ENCODE data around the gene CDK14. TPM values are rescaled to one million over a fixed set of nuclear protein-coding genes. Genes with fewer than 3 reads are reported as not detected.
"Not testable (repeated sequence)": the region's sequence is repeated elsewhere in the genome, so short reads cannot be mapped to it uniquely, and the experiment has no call there.

CDK14 gene
- polyA plus RNA-seq, 1 donor from 2014 or later = 25.1 TPM

DNA sequence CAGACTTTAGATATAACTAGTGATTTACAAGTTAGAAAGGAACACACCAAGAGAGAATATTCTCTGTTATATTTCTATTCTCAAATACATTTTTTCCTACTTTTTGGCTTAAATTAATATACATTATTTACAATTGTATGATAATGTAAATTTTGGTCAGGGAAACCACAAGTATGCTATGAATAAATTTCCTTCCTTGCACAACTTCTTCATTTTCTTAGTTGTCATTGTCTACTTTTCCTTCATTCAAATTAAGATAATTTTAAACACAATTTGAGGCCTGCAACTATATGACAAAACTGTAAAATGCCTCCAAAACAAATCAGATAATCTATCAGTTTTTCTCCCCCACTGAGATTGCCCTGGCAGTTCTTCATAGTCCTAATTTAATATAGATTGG is 131.3 kb downstream of the CDK14 start:
- H3K9ac ChIP-seq (ENCODE audit: low read length) = no peak overlapping the region
- no peak overlapping the region for H2AFZ ChIP-seq (ENCODE audit: low read depth, low read length)
- H3K36me3 ChIP-seq (ENCODE audit: insufficient read depth, low read length) = no peaks in the 10 kb centered on the region
- H3K27ac ChIP-seq (ENCODE audit: low read length) = no peak overlapping the region
- H3K79me2 ChIP-seq (replicated peaks; ENCODE audit: insufficient read depth, low read length) = no peaks in the 10 kb centered on the region
- no peaks in the 10 kb centered on the region for H4K20me1 ChIP-seq (ENCODE audit: insufficient read depth)
- no peak overlapping the region for H3K4me2 ChIP-seq (ENCODE audit: low read length)
- no peaks in the 10 kb centered on the region for H3K27me3 ChIP-seq (ENCODE audit: insufficient read depth, low read depth, low read length)
- H3K9me2 ChIP-seq (ENCODE audit: insufficient read depth, low read length) = no peaks in the 10 kb centered on the region
- no peaks in the 10 kb centered on the region for H3F3A ChIP-seq (ENCODE audit: insufficient read depth, low read length, poor library complexity, severe bottlenecking)
- no peak overlapping the region for H3K4me3 ChIP-seq (ENCODE audit: low read length)
- TF ChIP-seq EP300 (conservative IDR thresholded peaks at IDR 0.05; ENCODE audit: poor library complexity, severe bottlenecking) (no peak), POLR2AphosphoS5 (IDR thresholded peaks at IDR 0.05) (no peak), RAD21 (conservative IDR thresholded peaks at IDR 0.05) (no peak), REST (IDR thresholded peaks at IDR 0.05; ENCODE audit: borderline replicate concordance) (no peak), MXI1 (conservative IDR thresholded peaks at IDR 0.05; ENCODE audit: poor library complexity, severe bottlenecking) (no peak), SMC3 (conservative IDR thresholded peaks at IDR 0.05; ENCODE audit: poor library complexity) (no peak), EZH2 (IDR thresholded peaks at IDR 0.05; ENCODE audit: borderline replicate concordance, insufficient read depth, low read length, poor library complexity, severe bottlenecking) (no peak), TAF1 (IDR thresholded peaks at IDR 0.05; ENCODE audit: low read depth) (no peak)
- TF ChIP-seq, protein P1, sequence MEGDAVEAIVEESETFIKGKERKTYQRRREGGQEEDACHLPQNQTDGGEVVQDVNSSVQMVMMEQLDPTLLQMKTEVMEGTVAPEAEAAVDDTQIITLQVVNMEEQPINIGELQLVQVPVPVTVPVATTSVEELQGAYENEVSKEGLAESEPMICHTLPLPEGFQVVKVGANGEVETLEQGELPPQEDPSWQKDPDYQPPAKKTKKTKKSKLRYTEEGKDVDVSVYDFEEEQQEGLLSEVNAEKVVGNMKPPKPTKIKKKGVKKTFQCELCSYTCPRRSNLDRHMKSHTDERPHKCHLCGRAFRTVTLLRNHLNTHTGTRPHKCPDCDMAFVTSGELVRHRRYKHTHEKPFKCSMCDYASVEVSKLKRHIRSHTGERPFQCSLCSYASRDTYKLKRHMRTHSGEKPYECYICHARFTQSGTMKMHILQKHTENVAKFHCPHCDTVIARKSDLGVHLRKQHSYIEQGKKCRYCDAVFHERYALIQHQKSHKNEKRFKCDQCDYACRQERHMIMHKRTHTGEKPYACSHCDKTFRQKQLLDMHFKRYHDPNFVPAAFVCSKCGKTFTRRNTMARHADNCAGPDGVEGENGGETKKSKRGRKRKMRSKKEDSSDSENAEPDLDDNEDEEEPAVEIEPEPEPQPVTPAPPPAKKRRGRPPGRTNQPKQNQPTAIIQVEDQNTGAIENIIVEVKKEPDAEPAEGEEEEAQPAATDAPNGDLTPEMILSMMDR (IDR thresholded peaks at IDR 0.05; ENCODE audit: poor library complexity, severe bottlenecking) = no peak
- no peaks in the 10 kb centered on the region for H3K9me3 ChIP-seq (ENCODE audit: low read length)

- Histone ChIP-seq H3K27me3 (ENCODE audit: insufficient read depth, low read depth, low read length) (no peaks in the 10 kb centered on the region), H3K4me2 (ENCODE audit: low read length) (no peak overlapping the region), H4K20me1 (ENCODE audit: insufficient read depth) (no peaks in the 10 kb centered on the region), H3K9me2 (ENCODE audit: insufficient read depth, low read length) (no peaks in the 10 kb centered on the region), H3K79me2 (replicated peaks; ENCODE audit: insufficient read depth, low read length) (no peaks in the 10 kb centered on the region), H3K9ac (ENCODE audit: low read length) (no peak overlapping the region), H3K9me3 (ENCODE audit: low read length) (no peaks in the 10 kb centered on the region), H3K4me3 (ENCODE audit: low read length) (no peak overlapping the region), H3K36me3 (ENCODE audit: insufficient read depth, low read length) (no peaks in the 10 kb centered on the region), H3F3A (ENCODE audit: insufficient read depth, low read length, poor library complexity, severe bottlenecking) (no peaks in the 10 kb centered on the region), H3K27ac (ENCODE audit: low read length) (no peak overlapping the region), H2AFZ (ENCODE audit: low read depth, low read length) (no peak overlapping the region)
- TF ChIP-seq EP300 (conservative IDR thresholded peaks at IDR 0.05; ENCODE audit: poor library complexity, severe bottlenecking) (no peak), RAD21 (conservative IDR thresholded peaks at IDR 0.05) (no peak), POLR2AphosphoS5 (IDR thresholded peaks at IDR 0.05) (no peak), TAF1 (IDR thresholded peaks at IDR 0.05; ENCODE audit: low read depth) (no peak), EZH2 (IDR thresholded peaks at IDR 0.05; ENCODE audit: borderline replicate concordance, insufficient read depth, low read length, poor library complexity, severe bottlenecking) (no peak), SMC3 (conservative IDR thresholded peaks at IDR 0.05; ENCODE audit: poor library complexity) (no peak), MXI1 (conservative IDR thresholded peaks at IDR 0.05; ENCODE audit: poor library complexity, severe bottlenecking) (no peak), REST (IDR thresholded peaks at IDR 0.05; ENCODE audit: borderline replicate concordance) (no peak)
- TF ChIP-seq, protein P1 (IDR thresholded peaks at IDR 0.05; ENCODE audit: poor library complexity, severe bottlenecking) = no peak
These were observed 132.4 kb downstream of the CDK14 start for GRCh38 chr7:90728568-90728967.

DNA sequence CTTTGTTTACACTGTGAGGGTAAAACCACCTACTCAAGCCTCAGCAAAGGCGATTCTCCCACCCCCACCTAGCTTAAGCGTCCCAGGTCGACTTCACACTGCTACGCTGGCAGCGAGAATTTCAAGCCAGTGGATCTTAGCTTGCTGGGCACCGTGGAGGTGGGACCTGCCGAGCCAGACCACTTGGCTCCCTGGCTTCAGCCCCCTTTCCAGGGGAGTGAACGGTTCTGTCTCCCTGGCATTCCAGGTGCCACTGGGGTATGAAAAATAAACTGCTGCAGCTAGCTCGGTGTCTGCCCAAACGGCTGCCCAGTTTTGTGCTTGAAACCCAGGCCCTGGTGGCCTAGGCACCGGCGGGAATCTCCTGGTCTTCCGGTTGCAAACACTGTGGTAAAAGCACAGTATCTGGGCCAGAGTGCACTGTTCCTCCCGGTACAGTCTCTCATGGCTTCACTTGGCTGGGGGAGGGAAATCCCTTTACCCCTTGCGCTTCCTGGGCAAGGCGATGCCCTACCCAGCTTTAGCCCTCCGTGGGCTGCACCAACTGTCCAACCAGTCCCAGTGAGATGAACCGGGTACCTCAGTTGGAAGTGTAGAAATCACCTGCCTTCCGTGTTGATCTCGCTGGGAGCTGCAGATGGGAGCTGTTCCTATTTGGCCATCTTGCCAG is 139.6 kb downstream of the CDK14 start:
- not testable (repeated sequence) for H2AFZ ChIP-seq (ENCODE audit: low read depth, low read length)

More for the DNA sequence above, 139.6 kb downstream of the CDK14 start:
- not testable (repeated sequence) for H3K9ac ChIP-seq (ENCODE audit: low read length); H3K36me3 ChIP-seq (ENCODE audit: insufficient read depth, low read length); H3K27me3 ChIP-seq (ENCODE audit: insufficient read depth, low read depth, low read length); H3K4me3 ChIP-seq (ENCODE audit: low read length); H3K79me2 ChIP-seq (replicated peaks; ENCODE audit: insufficient read depth, low read length); H3K4me2 ChIP-seq (ENCODE audit: low read length); H3K9me2 ChIP-seq (ENCODE audit: insufficient read depth, low read length); H3F3A ChIP-seq (ENCODE audit: insufficient read depth, low read length, poor library complexity, severe bottlenecking); H3K27ac ChIP-seq (ENCODE audit: low read length); H3K9me3 ChIP-seq (ENCODE audit: low read length); H4K20me1 ChIP-seq (ENCODE audit: insufficient read depth)
